Measurements from ENCODE around the gene COL18A1. TPM values are rescaled to one million over a fixed set of nuclear protein-coding genes. Genes with fewer than 3 reads are reported as not detected.

The COL18A1 gene
- total RNA-seq, 8 experiments from 2014 or later: 1.6 to 341 (median 7.1) TPM

- ATAC-seq (replicated peaks in 6 of 8): no peak
- H3K27ac ChIP-seq: no peak overlapping the region
- WGBS, 10 experiments: 96 to 100% (median 100%) methylated on average over 1 to 12 of the region's 25 CpGs; no CpG with 5 or more reads in 4 of the 10 experiments
- in situ Hi-C loops (cut with MboI; ENCODE audit: low pct_unique_long_range_greater_than_20kb in 2 of 9, low sequenced_read_pairs in 9 of 9, unreplicated experiment in 9 of 9): no loop called here
- no peak overlapping the region for H3K4me3 ChIP-seq
- peaks cover 58 to 60% of the 10 kb centered on the region in 2 donors for H3K4me1 ChIP-seq (replicated peaks in 1 of 2)
These were observed 14.2 kb downstream of the COL18A1 start for GRCh38 chr21:45419162-45419561.

GRCh38 chr21:45420061-45421041 is 15.4 kb downstream of the COL18A1 start:
- in situ Hi-C loops (cut with MboI; ENCODE audit: low pct_unique_long_range_greater_than_20kb in 2 of 9, low sequenced_read_pairs in 9 of 9, unreplicated experiment in 9 of 9): no loop called here
- 0 to 100% (median 80%) methylated on average over 1 to 4 of the region's 36 CpGs; no CpG with 5 or more reads in 5 of the 10 experiments for WGBS, 10 experiments
- H3K4me3 ChIP-seq: no peak overlapping the region
- peak; percentile 64 to 94 (median 90) for ATAC-seq (replicated peaks in 6 of 8)
- peak overlapping the region in 1 of 2 donors; percentile 7 for H3K27ac ChIP-seq
- H3K4me1 ChIP-seq (replicated peaks in 1 of 2): peaks cover 52 to 53% of the 10 kb centered on the region in 2 donors

DNA sequence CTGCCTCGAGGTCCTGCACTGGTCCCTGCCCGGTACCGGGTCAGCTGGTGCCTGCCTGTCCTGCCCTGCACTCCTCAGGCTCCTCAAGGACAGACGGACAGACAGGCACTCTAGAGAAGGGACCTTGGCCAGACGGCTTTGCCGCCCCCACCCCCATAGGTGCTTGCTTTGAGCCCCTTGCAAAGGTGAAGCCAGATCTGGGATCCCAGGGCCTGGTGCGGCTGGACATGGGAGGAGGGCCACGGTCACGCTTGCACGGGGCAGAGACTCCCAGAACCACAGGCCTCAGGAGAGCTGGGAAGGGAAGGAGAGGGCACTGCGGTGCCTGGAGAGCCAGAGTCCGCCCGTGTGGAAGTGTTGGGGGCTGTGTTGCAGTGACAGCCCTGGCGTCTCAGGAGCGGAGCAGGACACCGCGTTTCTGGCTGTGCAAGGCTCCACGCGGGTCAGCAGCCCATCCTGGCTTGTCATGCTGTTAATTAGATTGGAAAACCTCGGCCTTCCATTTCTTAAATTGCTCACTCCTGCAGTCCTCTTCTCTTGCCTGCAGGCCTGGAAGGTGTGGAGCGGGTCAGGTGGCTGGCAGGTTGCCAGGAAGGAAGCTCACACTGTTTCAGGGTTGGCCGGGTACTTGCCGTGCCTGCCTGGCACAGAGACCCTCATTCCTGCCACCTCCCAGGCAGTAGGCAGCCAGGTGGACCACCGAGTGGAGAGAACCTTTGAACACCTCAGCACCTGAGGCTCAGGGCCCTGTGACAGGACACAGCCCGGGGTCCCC is 16.3 kb downstream of the COL18A1 start:
- Histone ChIP-seq H3K27ac (no peak overlapping the region), H3K4me1 (replicated peaks in 1 of 2) (peaks cover 51 to 52% of the 10 kb centered on the region in 2 donors), H3K4me3 (no peak overlapping the region)
- peak in 3 of 8 experiments; percentile 6 for ATAC-seq (replicated peaks in 6 of 8)
- in situ Hi-C loops (cut with MboI; ENCODE audit: low pct_unique_long_range_greater_than_20kb in 2 of 9, low sequenced_read_pairs in 9 of 9, unreplicated experiment in 9 of 9): no loop called here
- WGBS, 10 experiments: 75 to 100% (median 85%) methylated on average over 2 to 16 of the region's 25 CpGs; no CpG with 5 or more reads in 4 of the 10 experiments

DNA sequence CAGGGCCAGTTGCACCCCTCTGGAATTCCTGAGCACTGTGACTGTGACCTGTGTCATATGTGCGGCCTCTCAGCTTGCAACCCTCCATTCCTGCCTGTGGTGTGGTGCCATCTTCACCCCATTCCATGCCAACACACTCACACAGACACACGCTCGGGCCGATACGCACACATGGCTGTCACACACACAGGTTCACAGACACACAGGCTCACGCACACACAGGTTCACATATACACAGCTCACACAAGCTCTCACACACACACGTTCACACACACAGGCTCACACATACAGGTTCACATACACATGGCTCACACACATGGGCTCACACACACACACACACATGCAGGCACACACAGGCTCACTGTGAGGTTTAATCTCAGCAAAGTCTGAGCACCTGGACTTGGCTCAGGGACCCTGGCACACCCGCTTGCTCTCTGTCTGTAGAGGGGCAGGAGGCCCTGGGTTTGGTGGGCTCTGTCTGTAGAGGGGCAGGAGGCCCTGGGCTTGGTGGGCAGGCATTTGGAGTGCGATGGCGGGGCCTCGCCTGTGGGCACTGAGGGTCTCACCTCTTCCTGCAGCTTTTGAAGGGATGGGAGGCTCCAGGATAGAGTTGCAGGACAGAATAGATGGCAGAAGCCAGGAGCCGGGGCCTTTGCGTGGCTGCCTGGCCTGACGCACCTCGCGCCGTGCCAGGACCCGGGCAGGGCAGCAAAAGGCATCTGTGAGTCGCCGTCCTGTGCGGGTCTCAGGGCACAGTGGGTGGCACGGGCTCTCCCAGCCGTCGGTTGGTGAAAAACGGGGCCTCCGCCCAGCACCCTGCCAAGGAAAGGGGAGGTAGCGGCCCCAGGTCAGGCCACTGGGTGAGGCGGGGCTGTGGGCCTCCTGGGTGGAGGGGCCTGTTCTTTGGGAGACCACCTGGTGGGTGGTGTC is 17.1 kb downstream of the COL18A1 start:
- ATAC-seq (replicated peaks in 6 of 8): no peak
- in situ Hi-C loops (cut with MboI; ENCODE audit: low pct_unique_long_range_greater_than_20kb in 2 of 9, low sequenced_read_pairs in 9 of 9, unreplicated experiment in 9 of 9): no loop called here
- Histone ChIP-seq H3K4me3 (no peak overlapping the region), H3K4me1 (replicated peaks in 1 of 2) (peaks cover 46 to 47% of the 10 kb centered on the region in 2 donors), H3K27ac (no peak overlapping the region)
- 87 to 100% (median 95%) methylated on average over 3 to 7 of the region's 28 CpGs; no CpG with 5 or more reads in 5 of the 10 experiments for WGBS, 10 experiments

GRCh38 chr21:45423201-45423955 is 18.4 kb downstream of the COL18A1 start:
- Histone ChIP-seq H3K4me3 (no peak overlapping the region), H3K4me1 (replicated peaks in 1 of 2) (peaks cover 41 to 45% of the 10 kb centered on the region in 2 donors), H3K27ac (no peak overlapping the region)
- no peak for ATAC-seq (replicated peaks in 6 of 8)
- 67 to 96% (median 84%) methylated on average over 1 to 7 of the region's 23 CpGs; no CpG with 5 or more reads in 5 of the 10 experiments for WGBS, 10 experiments
- in situ Hi-C loops (cut with MboI; ENCODE audit: low pct_unique_long_range_greater_than_20kb in 2 of 9, low sequenced_read_pairs in 9 of 9, unreplicated experiment in 9 of 9): no loop called here

- no peak for ATAC-seq (replicated peaks in 6 of 8)
- 40 to 94% (median 76%) methylated on average over 1 to 7 of the region's 32 CpGs; no CpG with 5 or more reads in 6 of the 10 experiments for WGBS, 10 experiments
- Histone ChIP-seq H3K27ac (no peak overlapping the region), H3K4me3 (no peak overlapping the region), H3K4me1 (replicated peaks in 1 of 2) (peaks cover 35 to 36% of the 10 kb centered on the region in 2 donors)
- in situ Hi-C loops (cut with MboI; ENCODE audit: low pct_unique_long_range_greater_than_20kb in 2 of 9, low sequenced_read_pairs in 9 of 9, unreplicated experiment in 9 of 9): no loop called here
These were observed 19.2 kb downstream of the COL18A1 start for GRCh38 chr21:45423968-45424853.

DNA sequence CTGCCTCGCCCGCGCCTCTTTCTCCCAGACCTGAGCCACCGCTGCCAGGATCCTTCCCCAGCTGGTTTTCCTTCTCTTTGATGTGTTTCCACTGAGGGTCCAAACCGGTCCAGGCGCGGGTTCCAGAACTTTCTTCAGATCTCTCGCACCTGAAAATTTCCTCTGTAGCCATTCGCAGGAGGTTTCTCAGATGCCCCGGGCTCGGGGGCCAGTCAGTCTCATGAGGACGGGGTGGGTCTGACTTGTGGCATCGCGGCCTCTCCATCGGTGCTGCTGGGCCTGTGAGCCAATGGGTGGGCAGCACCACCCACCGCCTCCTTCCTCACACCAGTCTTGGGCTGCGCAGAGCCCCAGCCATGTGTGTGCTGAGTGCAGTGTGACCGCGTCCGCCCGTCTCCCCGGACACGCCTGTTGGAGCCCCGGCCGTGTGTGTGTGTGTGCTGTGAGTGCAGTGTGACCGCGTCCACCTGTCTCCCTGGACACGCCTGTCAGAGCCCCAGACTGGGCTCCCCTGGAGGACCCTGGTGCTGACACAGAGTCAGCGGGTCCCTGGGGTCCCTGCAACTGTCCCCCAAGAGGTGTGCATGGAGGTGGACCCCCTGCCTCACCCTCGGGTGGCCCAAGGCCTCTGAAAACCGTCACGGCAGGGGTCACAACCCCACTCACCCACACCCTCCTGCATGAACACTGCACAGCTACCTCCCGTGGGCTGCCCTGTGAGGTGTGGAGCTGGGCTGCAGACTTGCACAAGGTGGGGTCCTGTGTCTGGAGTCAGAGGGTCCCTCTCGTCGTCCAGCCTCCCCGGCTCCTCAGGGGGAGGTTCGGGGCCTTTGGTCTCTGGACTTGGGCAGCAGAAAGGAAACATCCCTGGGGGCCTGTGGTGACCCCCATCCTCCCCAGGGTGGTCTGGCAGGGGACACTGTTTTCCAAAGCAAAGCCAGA is 20.2 kb downstream of the COL18A1 start:
- in situ Hi-C loops (cut with MboI; ENCODE audit: low pct_unique_long_range_greater_than_20kb in 2 of 9, low sequenced_read_pairs in 9 of 9, unreplicated experiment in 9 of 9): loop anchor here in 4 of 9 experiments (25.0 kb wide), 3 partner anchors 113 to 288 kb away; partner anchors contain the start of gene POFUT2 (in 2 of the 4)
- Histone ChIP-seq H3K4me1 (replicated peaks in 1 of 2) (peaks cover 29 to 30% of the 10 kb centered on the region in 2 donors), H3K4me3 (no peak overlapping the region), H3K27ac (no peak overlapping the region)
- 80 to 100% (median 100%) methylated on average over 1 to 11 of the region's 37 CpGs; no CpG with 5 or more reads in 5 of the 10 experiments for WGBS, 10 experiments
- ATAC-seq (replicated peaks in 6 of 8): no peak

- in situ Hi-C loops (cut with MboI; ENCODE audit: low pct_unique_long_range_greater_than_20kb in 2 of 9, low sequenced_read_pairs in 9 of 9, unreplicated experiment in 9 of 9): loop anchor here in 4 of 9 experiments (25.0 kb wide), 3 partner anchors 115 to 290 kb away; partner anchors contain the start of gene POFUT2 (in 2 of the 4)
- H3K4me3 ChIP-seq: no peak overlapping the region
- peak; percentile 73 to 99 (median 90) for ATAC-seq (replicated peaks in 6 of 8)
- 36 to 100% (median 86%) methylated on average over 2 to 8 of the region's 45 CpGs; no CpG with 5 or more reads in 4 of the 10 experiments for WGBS, 10 experiments
- H3K27ac ChIP-seq: no peak overlapping the region
- peaks cover 28 to 30% of the 10 kb centered on the region in 2 donors for H3K4me1 ChIP-seq (replicated peaks in 1 of 2)
These were observed 22.6 kb downstream of the COL18A1 start for GRCh38 chr21:45427331-45428271.

DNA sequence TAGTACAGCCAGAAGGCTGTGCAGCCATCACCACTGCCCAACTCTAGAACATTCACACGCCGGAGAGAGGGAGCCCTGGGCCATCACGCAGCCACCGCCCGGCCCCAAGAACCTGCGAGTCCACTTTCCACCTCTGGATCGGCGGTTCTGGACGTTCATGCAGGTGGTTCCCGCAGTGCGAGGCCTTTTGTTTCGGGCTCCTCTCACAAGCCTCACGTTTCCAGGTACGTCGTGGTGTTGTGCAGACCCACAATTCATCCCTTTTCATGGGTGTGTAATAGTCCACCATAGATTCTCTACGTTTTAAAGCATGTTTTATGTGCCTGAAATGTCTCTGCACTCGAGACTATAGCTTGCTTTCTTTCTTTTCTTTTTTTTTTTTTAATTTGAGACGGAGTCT is 23.6 kb downstream of the COL18A1 start:
- no peak overlapping the region for H3K27ac ChIP-seq
- WGBS, 10 experiments: 40 to 100% (median 87%) methylated on average over 1 to 15 of the region's 18 CpGs; no CpG with 5 or more reads in 1 of the 10 experiments
- no peak for ATAC-seq (replicated peaks in 6 of 8)
- H3K4me1 ChIP-seq (replicated peaks in 1 of 2): peaks cover 26 to 36% of the 10 kb centered on the region in 2 donors
- no peak overlapping the region for H3K4me3 ChIP-seq
- in situ Hi-C loops (cut with MboI; ENCODE audit: low pct_unique_long_range_greater_than_20kb in 2 of 9, low sequenced_read_pairs in 9 of 9, unreplicated experiment in 9 of 9): loop anchor here in 4 of 9 experiments (25.0 kb wide), 3 partner anchors 116 to 291 kb away; partner anchors contain the start of gene POFUT2 (in 2 of the 4)
